Measurements from ENCODE around the gene TSR3. TPM values are rescaled to one million over a fixed set of nuclear protein-coding genes. Genes with fewer than 3 reads are reported as not detected.

TSR3 gene
- total and polyA plus RNA-seq, 2 donors from 2014 or later: 44.8 to 95.4 TPM

- FAIRE-seq: no peak
- H3K27ac ChIP-seq (ENCODE audit: low read depth in 2 of 2, low read length in 2 of 2): no peak overlapping the region
- TF ChIP-seq CTCF (IDR thresholded peaks at IDR 0.05; ENCODE audit: borderline replicate concordance, extremely low read depth, insufficient read depth): no peak
- H3K9ac ChIP-seq (ENCODE audit: low read length in 3 of 3): no peak overlapping the region
- no peaks in the 10 kb centered on the region for H3K9me3 ChIP-seq (ENCODE audit: control insufficient read depth in 2 of 3, insufficient read depth in 1 of 3, low read length in 3 of 3)
- no peaks in the 10 kb centered on the region for H3K27me3 ChIP-seq (ENCODE audit: control insufficient read depth, insufficient read depth, low read length)
- intact Hi-C loops (cut with DNase I): no loop called here
- DNase-seq: no peak
- H3K36me3 ChIP-seq (ENCODE audit: control insufficient read depth in 2 of 3, insufficient read depth in 3 of 3, low read length in 3 of 3): peaks cover 0 to 4% (median 2%) of the 10 kb centered on the region in 3 donors
- H3K4me3 ChIP-seq (ENCODE audit: low read length in 3 of 3): no peak overlapping the region
- peaks cover 0 to 12% (median 2%) of the 10 kb centered on the region in 3 donors for H3K4me1 ChIP-seq (ENCODE audit: control insufficient read depth in 2 of 3, insufficient read depth in 2 of 3, low read depth in 1 of 3, low read length in 3 of 3)
Observed at GRCh38 chr16:1356061-1356900, 4.6 kb upstream of the TSR3 start.

GRCh38 chr16:1355591-1355990 is 3.9 kb upstream of the TSR3 start:
- TF ChIP-seq CTCF (IDR thresholded peaks at IDR 0.05; ENCODE audit: borderline replicate concordance, extremely low read depth, insufficient read depth): no peak
- H3K9ac ChIP-seq (ENCODE audit: low read length in 3 of 3): no peak overlapping the region
- DNase-seq (no peak), FAIRE-seq (no peak)
- H3K36me3 ChIP-seq (ENCODE audit: control insufficient read depth in 2 of 3, insufficient read depth in 3 of 3, low read length in 3 of 3): peaks cover 0 to 4% (median 2%) of the 10 kb centered on the region in 3 donors
- no peaks in the 10 kb centered on the region for H3K27me3 ChIP-seq (ENCODE audit: control insufficient read depth, insufficient read depth, low read length)
- H3K4me1 ChIP-seq (ENCODE audit: control insufficient read depth in 2 of 3, insufficient read depth in 2 of 3, low read depth in 1 of 3, low read length in 3 of 3): peaks cover 0 to 19% (median 2%) of the 10 kb centered on the region in 3 donors
- intact Hi-C loops (cut with DNase I): no loop called here
- H3K27ac ChIP-seq (ENCODE audit: low read depth in 2 of 2, low read length in 2 of 2): no peak overlapping the region
- H3K4me3 ChIP-seq (ENCODE audit: low read length in 3 of 3): no peak overlapping the region
- no peaks in the 10 kb centered on the region for H3K9me3 ChIP-seq (ENCODE audit: control insufficient read depth in 2 of 3, insufficient read depth in 1 of 3, low read length in 3 of 3)

GRCh38 chr16:1354815-1355540 is 3.3 kb upstream of the TSR3 start:
- FAIRE-seq (no peak), DNase-seq (no peak)
- H3K4me1 ChIP-seq (ENCODE audit: control insufficient read depth in 2 of 3, insufficient read depth in 2 of 3, low read depth in 1 of 3, low read length in 3 of 3): peaks cover 0 to 21% (median 2%) of the 10 kb centered on the region in 3 donors
- peaks cover 2 to 4% (median 2%) of the 10 kb centered on the region in 3 donors for H3K36me3 ChIP-seq (ENCODE audit: control insufficient read depth in 2 of 3, insufficient read depth in 3 of 3, low read length in 3 of 3)
- H3K27me3 ChIP-seq (ENCODE audit: control insufficient read depth, insufficient read depth, low read length): no peaks in the 10 kb centered on the region
- intact Hi-C loops (cut with DNase I): no loop called here
- H3K4me3 ChIP-seq (ENCODE audit: low read length in 3 of 3): no peak overlapping the region
- no peak for TF ChIP-seq CTCF (IDR thresholded peaks at IDR 0.05; ENCODE audit: borderline replicate concordance, extremely low read depth, insufficient read depth)
- H3K9me3 ChIP-seq (ENCODE audit: control insufficient read depth in 2 of 3, insufficient read depth in 1 of 3, low read length in 3 of 3): no peaks in the 10 kb centered on the region
- H3K27ac ChIP-seq (ENCODE audit: low read depth in 2 of 2, low read length in 2 of 2): no peak overlapping the region
- no peak overlapping the region for H3K9ac ChIP-seq (ENCODE audit: low read length in 3 of 3)

Data from kidney (tissue), 14 donors.